Stromal cell of bone marrow (primary cell): Measurements from ENCODE around the gene HMCN1.
A peak's percentile ranks its signal among the peaks of the same experiment; 100 is the strongest.

Experiments
- DNase-seq: peaks from one replicate; pipeline ENCODE4 v3.0.0-alpha.2; 2012; ENCODE audit warnings: low read depth

The HMCN1 gene

DNA sequence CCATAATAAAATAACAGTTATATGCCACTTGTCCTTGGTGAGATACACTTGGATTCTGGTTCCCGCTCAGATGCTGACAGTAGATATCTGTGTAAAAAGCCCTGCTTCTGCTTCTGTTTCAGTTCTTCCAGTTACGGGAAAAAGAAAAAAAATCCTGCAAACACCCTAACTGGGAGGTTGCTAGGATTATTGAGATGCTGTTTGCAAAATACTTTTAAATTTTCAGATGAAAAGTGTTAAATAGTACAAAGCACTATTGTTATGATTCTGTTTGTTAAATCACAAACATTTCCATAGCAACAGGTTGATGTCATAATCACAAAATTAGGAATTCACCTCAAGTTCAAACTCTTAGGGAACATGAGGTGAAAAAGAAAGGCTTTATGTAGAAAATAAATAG lies 232.3 kb downstream of the HMCN1 start:
- DNase-seq = no peak

GRCh38 chr1:185969028-185969427 lies 234.8 kb downstream of the HMCN1 start:
- no peak for DNase-seq

DNA sequence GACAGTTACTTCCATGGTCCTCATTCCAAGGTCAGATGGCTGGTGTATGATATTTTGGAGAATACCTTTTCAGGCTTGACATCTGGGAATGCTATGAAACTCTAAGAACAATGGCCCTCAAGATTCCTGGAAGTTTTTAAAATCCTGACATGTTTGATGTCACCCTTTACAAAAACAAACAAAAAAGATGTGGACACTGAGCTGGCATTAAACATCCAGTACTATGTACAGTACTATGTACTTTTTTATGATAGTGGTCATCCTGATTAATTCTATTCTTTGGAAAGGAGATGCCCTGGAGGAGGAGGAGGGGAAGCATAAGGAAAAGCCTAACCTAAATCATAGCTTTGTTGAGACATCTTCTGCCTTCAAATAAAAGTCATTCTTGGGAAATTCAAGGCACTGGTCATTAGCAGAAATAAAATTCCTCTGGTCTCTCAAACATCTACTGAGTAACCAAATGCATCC lies 235.4 kb downstream of the HMCN1 start:
- DNase-seq = no peak

GRCh38 chr1:185971688-185972087 lies 237.5 kb downstream of the HMCN1 start:
- peak; percentile 41 for DNase-seq

- DNase-seq = no peak
Observed at GRCh38 chr1:185972096-185972850, 238.1 kb downstream of the HMCN1 start.

DNA sequence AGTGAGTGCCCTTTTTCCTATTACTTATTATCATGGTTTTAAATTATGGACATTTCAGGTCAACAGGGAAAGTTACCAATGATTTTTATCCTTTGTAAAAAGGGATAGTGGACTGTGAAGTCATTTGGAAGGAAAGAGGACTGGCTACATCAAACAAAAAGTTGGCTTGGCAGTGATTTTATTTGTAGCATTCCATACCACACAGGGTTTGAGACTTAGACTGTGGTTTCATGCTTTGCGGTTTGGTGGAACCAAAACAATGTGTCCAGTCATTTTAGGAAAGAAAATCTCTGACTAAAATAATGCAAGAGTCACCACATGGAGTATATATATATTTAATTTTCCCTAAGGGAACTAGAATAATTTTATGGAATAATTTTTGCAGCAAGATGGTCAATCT lies 239.5 kb downstream of the HMCN1 start:
- DNase-seq = peak; percentile 92

DNA sequence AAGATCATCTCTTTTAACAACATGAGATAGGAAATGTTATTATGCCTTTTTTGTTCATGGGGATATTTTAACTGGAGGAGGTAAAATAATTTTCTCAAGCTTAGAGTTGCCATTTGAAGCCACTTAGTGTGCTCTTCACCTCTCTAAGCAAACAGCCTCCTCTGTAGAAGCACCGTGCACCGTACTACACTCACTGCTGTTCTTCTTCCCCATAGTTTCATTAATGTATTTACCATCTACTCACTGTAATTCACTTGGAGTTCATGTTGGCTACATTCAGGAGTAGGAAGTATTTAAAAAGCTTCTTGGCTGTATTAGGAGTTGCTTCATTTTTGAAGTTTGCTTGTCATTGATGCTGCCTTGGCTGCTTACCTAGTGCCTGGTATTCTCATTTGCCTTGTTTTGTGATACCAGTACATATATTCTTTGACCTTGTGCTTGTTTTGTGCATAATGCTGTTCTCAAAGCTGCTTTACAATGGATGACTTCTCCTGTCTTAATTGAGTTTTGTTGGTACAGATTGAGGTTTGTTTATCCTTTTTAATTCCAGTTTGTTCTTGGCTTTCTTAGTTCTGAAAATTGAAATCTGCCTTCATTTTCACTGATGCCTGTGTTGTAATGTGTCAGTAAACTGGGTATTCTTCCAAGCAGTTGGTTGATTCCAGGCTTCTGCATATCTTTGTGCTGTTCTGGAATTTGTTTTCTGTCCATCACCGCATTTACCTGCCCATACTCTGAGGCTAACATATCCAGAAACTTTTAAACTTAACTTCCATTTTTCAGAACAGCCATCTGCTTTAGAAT lies 240.4 kb downstream of the HMCN1 start:
- DNase-seq = no peak

GRCh38 chr1:185980891-185981290 lies 246.7 kb downstream of the HMCN1 start:
- DNase-seq = no peak

DNA sequence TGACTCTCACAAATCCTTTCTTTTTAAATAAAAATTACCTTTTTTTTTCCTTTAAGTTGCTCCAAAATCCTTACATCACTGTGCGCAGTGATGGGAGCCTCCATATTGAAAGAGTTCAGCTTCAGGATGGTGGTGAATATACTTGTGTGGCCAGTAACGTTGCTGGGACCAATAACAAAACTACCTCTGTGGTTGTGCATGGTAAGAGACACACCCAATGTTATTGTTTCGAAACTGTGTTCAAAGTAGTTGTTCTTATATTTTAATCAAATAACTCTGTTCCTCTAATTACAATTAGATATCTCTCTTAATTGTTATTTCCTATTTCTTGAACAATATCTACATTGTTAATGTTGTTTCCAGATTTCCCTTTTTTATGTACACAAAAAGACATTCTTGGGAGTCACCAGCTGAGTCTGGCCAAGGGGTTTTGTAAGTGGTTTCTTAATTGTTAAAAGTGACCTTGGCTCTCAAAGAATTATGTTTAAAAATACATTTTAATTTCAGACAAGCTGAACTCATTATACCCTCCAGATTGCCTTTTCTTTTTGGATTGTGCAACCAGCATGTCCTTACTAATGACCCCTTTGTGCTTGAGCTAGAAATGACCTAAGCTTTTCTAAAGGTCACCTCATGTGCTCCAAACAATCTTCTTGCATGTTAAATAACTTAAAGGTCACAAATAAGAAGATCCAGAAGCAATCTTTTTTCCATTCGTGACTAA lies 250.1 kb downstream of the HMCN1 start:
- no peak for DNase-seq

DNA sequence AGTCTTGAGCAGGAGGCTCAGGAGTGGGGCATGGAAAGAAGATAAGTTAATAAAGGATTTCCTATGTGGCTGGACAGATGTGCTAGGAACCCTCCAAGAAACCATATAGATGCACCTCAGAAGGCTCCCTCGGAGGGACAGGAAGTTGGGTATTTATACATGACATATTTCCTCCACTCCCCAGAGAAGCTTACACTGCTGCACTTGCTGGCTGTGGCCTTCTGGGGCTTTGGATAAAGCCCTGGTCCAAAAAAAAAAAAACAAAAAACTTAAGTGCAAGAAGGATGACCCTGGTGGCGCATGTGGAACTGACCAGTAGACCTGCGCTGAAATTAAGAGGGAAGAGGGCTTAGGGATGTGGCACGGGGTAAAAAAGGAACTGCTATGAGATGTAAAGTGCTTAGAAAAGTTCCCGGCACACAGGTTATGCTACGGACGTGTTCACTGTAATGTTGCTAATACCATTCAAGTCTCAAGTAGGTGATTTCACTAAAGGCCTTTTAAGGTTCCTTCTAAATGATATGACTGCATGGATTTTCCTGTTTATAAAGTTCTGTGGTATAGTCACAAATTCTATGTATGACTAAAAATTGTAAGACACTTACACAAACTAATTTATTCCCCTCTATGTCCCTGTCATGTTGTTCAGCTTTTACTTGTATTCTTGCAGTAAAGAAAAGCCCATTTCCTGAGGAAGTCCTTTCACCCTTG lies 253.6 kb downstream of the HMCN1 start:
- no peak for DNase-seq

- no peak for DNase-seq
Observed at GRCh38 chr1:185990565-185990964, 256.4 kb downstream of the HMCN1 start.

- DNase-seq = no peak
Observed at GRCh38 chr1:185991266-185991665, 257.1 kb downstream of the HMCN1 start.

DNA sequence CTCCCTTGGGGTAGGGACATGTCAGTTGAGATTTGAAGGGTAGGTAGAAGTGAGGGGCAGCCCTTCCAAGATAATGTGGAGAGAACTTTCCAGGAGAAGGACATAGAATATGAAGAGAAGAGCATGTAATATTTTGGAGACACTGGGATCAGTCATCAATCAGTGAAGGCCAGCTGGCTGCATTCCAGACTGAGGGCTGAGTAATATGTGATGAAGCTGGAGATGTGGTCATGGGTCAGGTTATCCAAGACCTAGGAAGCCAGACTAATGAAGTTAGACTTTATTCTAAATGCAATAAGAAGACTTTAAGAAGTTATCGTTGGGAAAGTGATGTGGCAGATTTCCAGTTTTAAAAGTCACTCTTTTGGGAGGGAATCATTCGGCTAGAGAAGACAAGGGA lies 262.0 kb downstream of the HMCN1 start:
- DNase-seq = peak; percentile 91

GRCh38 chr1:185998391-185998790 lies 264.2 kb downstream of the HMCN1 start:
- DNase-seq = no peak

DNA sequence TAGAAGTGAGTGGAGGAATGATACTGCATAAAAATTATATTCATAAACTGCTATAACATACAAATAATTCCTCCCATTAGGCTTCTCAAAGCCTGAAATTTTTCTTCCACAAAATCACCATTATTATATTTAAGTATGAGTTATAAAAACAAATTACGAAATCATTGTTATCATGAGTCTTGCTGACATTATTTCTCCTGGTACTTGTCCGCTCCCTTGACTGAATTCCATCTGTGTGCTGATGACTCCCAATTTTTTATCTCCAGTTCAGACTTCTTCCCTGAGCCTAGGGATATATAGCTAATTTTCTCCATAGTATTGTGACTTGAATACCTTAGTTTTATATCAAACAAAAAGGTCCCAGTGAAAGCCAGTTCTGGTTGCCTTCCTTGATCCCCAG lies 268.2 kb downstream of the HMCN1 start:
- DNase-seq = no peak

GRCh38 chr1:186009039-186009737 lies 275.0 kb downstream of the HMCN1 start:
- peak; percentile 93 for DNase-seq

- DNase-seq = peak; percentile 38
Observed at GRCh38 chr1:186014370-186015037, 280.3 kb downstream of the HMCN1 start.

GRCh38 chr1:186016856-186017255 lies 282.7 kb downstream of the HMCN1 start:
- DNase-seq = no peak

DNA sequence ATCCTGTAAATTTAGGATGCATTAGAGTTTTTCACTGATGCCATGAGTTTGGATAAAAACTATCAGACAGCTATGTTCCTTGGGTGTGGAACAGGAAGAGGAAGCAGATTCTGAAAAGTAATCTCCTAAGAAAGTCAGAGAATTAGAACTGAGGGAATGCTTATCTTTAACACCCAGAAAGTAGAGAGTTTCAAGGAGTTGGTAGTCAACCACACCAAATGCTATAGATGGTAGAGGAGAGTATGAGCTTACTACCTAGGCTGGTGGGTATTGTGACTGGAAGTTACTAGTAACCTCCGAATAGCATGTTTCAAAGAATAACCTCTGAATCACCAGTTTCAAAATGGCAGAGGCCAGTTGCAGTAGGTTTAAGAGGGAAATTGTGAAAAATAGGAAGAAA lies 288.0 kb downstream of the HMCN1 start:
- DNase-seq = no peak

GRCh38 chr1:186026946-186027345 lies 292.8 kb downstream of the HMCN1 start:
- no peak for DNase-seq

- no peak for DNase-seq
Observed at GRCh38 chr1:186027621-186028020, 293.4 kb downstream of the HMCN1 start.
